Measurements from ENCODE around the gene SPO11. TPM values are rescaled to one million over a fixed set of nuclear protein-coding genes. Genes with fewer than 3 reads are reported as not detected.

The SPO11 gene
- total and polyA plus RNA-seq, 2 of the 8 experiments (the other 6 are each of a cell fraction or from before 2014, with no cell fraction given), result not detected

DNA sequence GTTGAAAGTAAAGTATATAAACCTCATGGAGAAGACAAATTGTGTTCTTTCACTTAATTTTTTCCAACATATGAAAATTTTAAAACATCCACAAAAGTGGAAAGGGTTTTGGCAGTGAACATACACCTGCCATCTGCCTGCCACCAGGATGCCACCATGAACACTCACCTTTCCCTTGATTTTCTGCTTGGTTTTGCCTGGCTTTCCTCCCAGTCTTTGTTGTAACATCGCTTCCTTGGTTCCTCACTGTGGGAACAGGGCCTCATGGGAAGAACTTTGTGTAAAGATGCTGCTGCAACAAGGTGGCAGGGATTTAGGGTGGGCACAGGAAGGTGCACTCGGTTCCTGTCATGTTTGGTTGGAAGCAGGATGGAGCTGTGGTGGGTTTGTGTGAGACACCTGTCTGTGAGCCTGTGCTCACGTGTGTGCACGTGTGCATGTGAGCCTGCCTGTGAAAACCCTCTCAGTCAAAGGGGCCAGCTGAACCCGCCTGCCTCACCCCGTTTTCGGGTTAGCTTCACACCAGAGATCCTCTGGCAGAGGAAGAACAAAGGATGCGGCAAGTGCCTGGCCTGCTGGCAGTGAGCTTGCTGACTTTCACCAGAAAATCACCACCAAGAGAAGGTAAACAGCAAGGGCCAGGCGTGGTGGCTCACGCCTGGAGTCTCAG is 50.6 kb downstream of the SPO11 start (continued):
- TF ChIP-seq RNF2 (IDR thresholded peaks at IDR 0.05; ENCODE audit: borderline replicate concordance, low read depth, low read length, missing control alignments, poor library complexity, severe bottlenecking) (no peak), POLR2A (IDR thresholded peaks at IDR 0.05; ENCODE audit: control extremely low read depth in 1 of 2, low read depth in 2 of 2, low read length in 2 of 2) (no peak), BRCA1 (IDR thresholded peaks at IDR 0.05; ENCODE audit: low read depth, low read length) (no peak), SIN3A (conservative IDR thresholded peaks at IDR 0.05 in 1 of 2, IDR thresholded peaks at IDR 0.05 in 1 of 2; ENCODE audit: low read depth in 1 of 2, low read length in 2 of 2) (no peak)
- TF ChIP-seq, protein P1, sequence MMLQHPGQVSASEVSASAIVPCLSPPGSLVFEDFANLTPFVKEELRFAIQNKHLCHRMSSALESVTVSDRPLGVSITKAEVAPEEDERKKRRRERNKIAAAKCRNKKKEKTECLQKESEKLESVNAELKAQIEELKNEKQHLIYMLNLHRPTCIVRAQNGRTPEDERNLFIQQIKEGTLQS (IDR thresholded peaks at IDR 0.05; ENCODE audit: insufficient read depth, low read depth, low read length), result no peak

Data from H1 (cell line).